GM19452 (cell line): ENCODE results near the gene GDI1.

Experiments
- ATAC-seq: cut with Tn5 transposase; IDR thresholded peaks from one replicate; pipeline ENCODE4 v1.9.1; 2021; ENCODE audit not compliant: unreplicated experiment

Gene GDI1

GRCh38 chrX:154478728-154479622, 42.0 kb downstream of the GDI1 start, which contains the start of gene LAGE3:
TSS of gene LAGE3 (minus strand) at chrX:154479281. CDS start at chrX:154478915, 366 bp downstream.
- peak; percentile 82 for ATAC-seq

- ATAC-seq = no peak
These were observed 44.2 kb downstream of the GDI1 start for GRCh38 chrX:154481195-154481594.

- no peak for ATAC-seq
These were observed 45.1 kb downstream of the GDI1 start for GRCh38 chrX:154481911-154482601.

- ATAC-seq = no peak
These were observed 45.8 kb downstream of the GDI1 start for GRCh38 chrX:154482786-154483185.

GRCh38 chrX:154483325-154483724, 46.4 kb downstream of the GDI1 start:
- no peak for ATAC-seq

GRCh38 chrX:154484255-154485149, 47.5 kb downstream of the GDI1 start:
- no peak for ATAC-seq

- no peak for ATAC-seq
These were observed 48.4 kb downstream of the GDI1 start for GRCh38 chrX:154485150-154486051.

- ATAC-seq = no peak
These were observed 49.1 kb downstream of the GDI1 start for GRCh38 chrX:154486052-154486395.

GRCh38 chrX:154486396-154487207, 49.6 kb downstream of the GDI1 start, which contains the start of gene UBL4A:
TSS of gene UBL4A (minus strand) at chrX:154486615. CDS start at chrX:154486584, 31 bp downstream.
- ATAC-seq = no peak

- ATAC-seq = no peak
These were observed 50.8 kb downstream of the GDI1 start for GRCh38 chrX:154487518-154488290.

GRCh38 chrX:154488336-154489075, 51.6 kb downstream of the GDI1 start:
- ATAC-seq = no peak

GRCh38 chrX:154489182-154489581, 52.2 kb downstream of the GDI1 start:
- no peak for ATAC-seq

- peak; percentile 32 for ATAC-seq
These were observed 53.1 kb downstream of the GDI1 start for GRCh38 chrX:154490021-154490413.

GRCh38 chrX:154490414-154491083, 53.6 kb downstream of the GDI1 start, which contains the start of gene SLC10A3:
TSS of gene SLC10A3 (minus strand) at chrX:154490629. CDS start at chrX:154488940, 1,689 bp downstream.
- peak; percentile 77 for ATAC-seq
